Measurements from ENCODE around the gene EDN3.
"Not testable (repeated sequence)": the region's sequence is repeated elsewhere in the genome, so short reads cannot be mapped to it uniquely, and the experiment has no call there.

DNA sequence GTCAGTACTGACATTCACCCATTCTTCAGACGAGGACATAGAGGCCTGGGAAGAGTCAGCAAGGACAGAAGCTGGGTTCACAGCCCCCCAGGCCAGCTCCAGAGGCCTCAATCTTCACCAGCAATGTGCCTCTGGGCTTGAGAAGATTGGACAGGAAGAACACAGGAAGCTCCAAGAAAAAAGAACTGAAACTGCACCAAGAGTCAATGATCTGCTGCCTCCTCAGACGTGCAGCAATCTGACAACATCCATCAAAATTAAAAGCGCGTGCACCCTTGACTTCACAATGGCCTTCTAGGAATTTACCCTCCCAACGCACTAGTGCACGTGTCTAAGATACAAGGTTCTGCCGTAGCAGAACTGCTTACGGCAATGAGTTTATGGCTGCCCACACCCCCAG lies 38.0 kb downstream of the EDN3 start:
- TF ChIP-seq POLR2A (IDR thresholded peaks at IDR 0.05), result not testable (repeated sequence)
- TF ChIP-seq, protein P1, sequence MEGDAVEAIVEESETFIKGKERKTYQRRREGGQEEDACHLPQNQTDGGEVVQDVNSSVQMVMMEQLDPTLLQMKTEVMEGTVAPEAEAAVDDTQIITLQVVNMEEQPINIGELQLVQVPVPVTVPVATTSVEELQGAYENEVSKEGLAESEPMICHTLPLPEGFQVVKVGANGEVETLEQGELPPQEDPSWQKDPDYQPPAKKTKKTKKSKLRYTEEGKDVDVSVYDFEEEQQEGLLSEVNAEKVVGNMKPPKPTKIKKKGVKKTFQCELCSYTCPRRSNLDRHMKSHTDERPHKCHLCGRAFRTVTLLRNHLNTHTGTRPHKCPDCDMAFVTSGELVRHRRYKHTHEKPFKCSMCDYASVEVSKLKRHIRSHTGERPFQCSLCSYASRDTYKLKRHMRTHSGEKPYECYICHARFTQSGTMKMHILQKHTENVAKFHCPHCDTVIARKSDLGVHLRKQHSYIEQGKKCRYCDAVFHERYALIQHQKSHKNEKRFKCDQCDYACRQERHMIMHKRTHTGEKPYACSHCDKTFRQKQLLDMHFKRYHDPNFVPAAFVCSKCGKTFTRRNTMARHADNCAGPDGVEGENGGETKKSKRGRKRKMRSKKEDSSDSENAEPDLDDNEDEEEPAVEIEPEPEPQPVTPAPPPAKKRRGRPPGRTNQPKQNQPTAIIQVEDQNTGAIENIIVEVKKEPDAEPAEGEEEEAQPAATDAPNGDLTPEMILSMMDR (IDR thresholded peaks at IDR 0.05), result not testable (repeated sequence)
